HPDE6-E6E7 (cell line): Measurements from ENCODE around the gene CRYM.
"Not testable (repeated sequence)": the region's sequence is repeated elsewhere in the genome, so short reads cannot be mapped to it uniquely, and the experiment has no call there.

ENCODE experiments used
- DNase-seq: peaks from one replicate; pipeline ENCODE4 v3.0.0; 2011; ENCODE audit warnings: missing footprints; ENCODE audit errors: extremely low spot score

Gene CRYM

GRCh38 chr16:21279501-21279900 is 1.4 kb upstream of the CRYM start:
- DNase-seq: no peak

- no peak for DNase-seq
These were observed 804 bp downstream of the CRYM start for GRCh38 chr16:21277045-21277926.

- DNase-seq: no peak
These were observed 2.0 kb downstream of the CRYM start for GRCh38 chr16:21276090-21276489.

- DNase-seq: no peak
These were observed 2.6 kb downstream of the CRYM start for GRCh38 chr16:21275529-21275928.

- no peak for DNase-seq
These were observed 3.8 kb downstream of the CRYM start for GRCh38 chr16:21274172-21274726.

GRCh38 chr16:21272763-21273162 is 5.3 kb downstream of the CRYM start:
- not testable (repeated sequence) for DNase-seq

- no peak for DNase-seq
These were observed 5.8 kb downstream of the CRYM start for GRCh38 chr16:21272253-21272652.

GRCh38 chr16:21268236-21268635 is 9.9 kb downstream of the CRYM start:
- no peak for DNase-seq

GRCh38 chr16:21267298-21267697 is 10.8 kb downstream of the CRYM start:
- no peak for DNase-seq

- DNase-seq: no peak
These were observed 12.8 kb downstream of the CRYM start for GRCh38 chr16:21265104-21265837.

- no peak for DNase-seq
These were observed 13.5 kb downstream of the CRYM start for GRCh38 chr16:21264571-21265036.

- DNase-seq: no peak
These were observed 14.2 kb downstream of the CRYM start for GRCh38 chr16:21263640-21264570.

- no peak for DNase-seq
These were observed 15.1 kb downstream of the CRYM start for GRCh38 chr16:21262779-21263639.

- peak; percentile 86 for DNase-seq
These were observed 17.0 kb downstream of the CRYM start for GRCh38 chr16:21260870-21261791.

GRCh38 chr16:21257284-21257683 is 20.8 kb downstream of the CRYM start:
- DNase-seq: no peak

- no peak for DNase-seq
These were observed 21.5 kb downstream of the CRYM start for GRCh38 chr16:21256636-21257035.

- no peak for DNase-seq
These were observed 24.6 kb downstream of the CRYM start for GRCh38 chr16:21253470-21253869.

GRCh38 chr16:21250072-21250923 is 27.8 kb downstream of the CRYM start:
- no peak for DNase-seq
